PFSK-1 (cell line): ENCODE data around the gene COL21A1.

ENCODE experiments used
- POLR2AphosphoS5 ChIP-seq: IDR thresholded peaks from 2 replicates; pipeline ENCODE4 v1.6.1; 2012; ENCODE audit warnings: low read depth, mild to moderate bottlenecking, control low read depth, low read length, moderate library complexity
- TAF1 ChIP-seq: IDR thresholded peaks from 2 replicates; pipeline ENCODE4 v1.6.1; 2012; ENCODE audit warnings: low read length, control low read depth, borderline replicate concordance; ENCODE audit not compliant: insufficient read depth

GRCh38 chr6:56266011-56266410 lies 18.6 kb upstream of the COL21A1 start:
- no peak for TF ChIP-seq TAF1
- TF ChIP-seq POLR2AphosphoS5, result no peak
